KMS-11 (cell line): ENCODE measurements around the gene CALN1.
A peak's percentile ranks its signal among the peaks of the same experiment; 100 is the strongest.

Source experiments
- H2AFZ ChIP-seq: fragments of 200-600 bp; sonication (generic); 2 replicates; pipeline ENCODE4 v1.6.1; 2016; ENCODE audit warnings: antibody characterized with exemption, mixed run types, low read depth
- H3K27ac ChIP-seq: fragments of 200-600 bp; sonication (generic); 2 replicates; pipeline ENCODE4 v1.6.1; 2016; ENCODE audit warnings: mild to moderate bottlenecking, mixed run types
- H3K27me3 ChIP-seq: fragments of 200-600 bp; sonication (generic); 2 replicates; pipeline ENCODE4 v1.6.1; 2017; ENCODE audit warnings: mild to moderate bottlenecking, low read depth, mixed run types, moderate library complexity; ENCODE audit not compliant: insufficient read depth
- H3K36me3 ChIP-seq: fragments of 200-600 bp; sonication (generic); 2 replicates; pipeline ENCODE4 v1.6.1; 2017; ENCODE audit warnings: mild to moderate bottlenecking, mixed run types; ENCODE audit not compliant: insufficient read depth
- H3K4me1 ChIP-seq: fragments of 200-600 bp; sonication (generic); 2 replicates; pipeline ENCODE4 v1.6.1; 2016; ENCODE audit warnings: mild to moderate bottlenecking, low read depth, mixed run types; ENCODE audit not compliant: poor library complexity, severe bottlenecking
- H3K4me2 ChIP-seq: fragments of 200-600 bp; sonication (generic); 2 replicates; pipeline ENCODE4 v1.7.0; 2016; ENCODE audit warnings: mild to moderate bottlenecking, mixed run types
- H3K4me3 ChIP-seq: fragments of 200-600 bp; sonication (generic); IDR thresholded peaks from 2 replicates; pipeline ENCODE4 v1.6.1; 2017; ENCODE audit warnings: low read depth, low read length, mixed read lengths; ENCODE audit not compliant: insufficient read depth
- H3K79me2 ChIP-seq: fragments of 200-600 bp; sonication (generic); 2 replicates; pipeline ENCODE4 v1.6.1; 2016; ENCODE audit warnings: low read depth, mixed run types; ENCODE audit not compliant: insufficient read depth
- H3K9ac ChIP-seq: fragments of 200-600 bp; sonication (generic); 2 replicates; pipeline ENCODE4 v1.6.1; 2016; ENCODE audit warnings: mild to moderate bottlenecking, mixed run types
- H4K20me1 ChIP-seq: fragments of 200-600 bp; sonication (generic); 2 replicates; pipeline ENCODE4 v1.6.1; 2016; ENCODE audit warnings: mild to moderate bottlenecking, mixed run types; ENCODE audit not compliant: insufficient read depth
- TF ChIP-seq, protein P1 (sequence below): fragments of 200-600 bp; sonication (generic); conservative IDR thresholded peaks from 2 replicates; pipeline ENCODE4 v1.6.1; 2017; ENCODE audit warnings: low read depth, mild to moderate bottlenecking, antibody characterized with exemption, low read length, moderate library complexity, mixed read lengths

The CALN1 gene

DNA sequence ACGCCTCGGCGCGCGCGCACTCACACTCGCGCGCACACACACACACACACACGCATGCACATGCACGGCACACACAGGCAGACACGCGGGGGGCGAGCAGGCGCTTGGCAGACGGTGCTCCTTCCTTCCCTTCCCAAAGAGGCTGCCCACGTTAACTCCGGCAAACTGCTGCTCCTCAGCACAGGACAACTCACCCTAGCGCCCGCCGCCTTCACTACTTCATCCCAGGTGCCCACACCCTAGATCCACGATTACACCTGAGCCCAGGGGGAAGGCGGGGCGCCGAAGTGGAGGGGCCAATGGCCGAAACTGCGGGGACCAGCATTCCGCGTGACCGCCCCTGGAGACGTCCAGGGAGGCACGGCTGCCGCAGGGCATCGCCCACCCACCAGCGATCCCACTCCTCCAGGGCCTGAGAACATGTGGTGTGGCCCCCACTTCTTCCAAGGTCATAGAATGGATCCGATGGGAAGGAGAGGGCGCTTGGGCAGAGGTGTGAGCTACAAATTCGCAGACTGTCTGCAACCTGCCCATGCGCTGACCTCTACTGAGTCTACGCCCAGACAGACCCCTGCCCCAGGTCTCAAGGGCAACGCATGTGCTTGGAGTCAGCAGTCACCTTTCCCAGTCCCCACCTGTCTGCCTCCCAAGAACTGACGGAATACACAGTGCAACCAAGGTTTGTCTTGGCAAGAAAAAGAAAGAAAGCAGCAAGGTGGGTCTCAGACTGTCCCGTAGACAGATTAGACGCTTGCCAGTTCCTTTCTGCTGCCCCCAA is 74.6 kb downstream of the CALN1 start:
- Histone ChIP-seq H3K4me2 (no peak overlapping the region), H3K4me3 (no peak overlapping the region), H3K79me2 (no peaks in the 10 kb centered on the region), H3K27me3 (no peaks in the 10 kb centered on the region), H4K20me1 (no peaks in the 10 kb centered on the region), H3K4me1 (no peaks in the 10 kb centered on the region), H3K36me3 (no peaks in the 10 kb centered on the region), H2AFZ (peak overlapping the region; percentile 18; the same call in 1 of the 2 replicates), H3K9ac (no peak overlapping the region), H3K27ac (no peak overlapping the region)
- TF ChIP-seq, protein P1, sequence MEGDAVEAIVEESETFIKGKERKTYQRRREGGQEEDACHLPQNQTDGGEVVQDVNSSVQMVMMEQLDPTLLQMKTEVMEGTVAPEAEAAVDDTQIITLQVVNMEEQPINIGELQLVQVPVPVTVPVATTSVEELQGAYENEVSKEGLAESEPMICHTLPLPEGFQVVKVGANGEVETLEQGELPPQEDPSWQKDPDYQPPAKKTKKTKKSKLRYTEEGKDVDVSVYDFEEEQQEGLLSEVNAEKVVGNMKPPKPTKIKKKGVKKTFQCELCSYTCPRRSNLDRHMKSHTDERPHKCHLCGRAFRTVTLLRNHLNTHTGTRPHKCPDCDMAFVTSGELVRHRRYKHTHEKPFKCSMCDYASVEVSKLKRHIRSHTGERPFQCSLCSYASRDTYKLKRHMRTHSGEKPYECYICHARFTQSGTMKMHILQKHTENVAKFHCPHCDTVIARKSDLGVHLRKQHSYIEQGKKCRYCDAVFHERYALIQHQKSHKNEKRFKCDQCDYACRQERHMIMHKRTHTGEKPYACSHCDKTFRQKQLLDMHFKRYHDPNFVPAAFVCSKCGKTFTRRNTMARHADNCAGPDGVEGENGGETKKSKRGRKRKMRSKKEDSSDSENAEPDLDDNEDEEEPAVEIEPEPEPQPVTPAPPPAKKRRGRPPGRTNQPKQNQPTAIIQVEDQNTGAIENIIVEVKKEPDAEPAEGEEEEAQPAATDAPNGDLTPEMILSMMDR = no peak

DNA sequence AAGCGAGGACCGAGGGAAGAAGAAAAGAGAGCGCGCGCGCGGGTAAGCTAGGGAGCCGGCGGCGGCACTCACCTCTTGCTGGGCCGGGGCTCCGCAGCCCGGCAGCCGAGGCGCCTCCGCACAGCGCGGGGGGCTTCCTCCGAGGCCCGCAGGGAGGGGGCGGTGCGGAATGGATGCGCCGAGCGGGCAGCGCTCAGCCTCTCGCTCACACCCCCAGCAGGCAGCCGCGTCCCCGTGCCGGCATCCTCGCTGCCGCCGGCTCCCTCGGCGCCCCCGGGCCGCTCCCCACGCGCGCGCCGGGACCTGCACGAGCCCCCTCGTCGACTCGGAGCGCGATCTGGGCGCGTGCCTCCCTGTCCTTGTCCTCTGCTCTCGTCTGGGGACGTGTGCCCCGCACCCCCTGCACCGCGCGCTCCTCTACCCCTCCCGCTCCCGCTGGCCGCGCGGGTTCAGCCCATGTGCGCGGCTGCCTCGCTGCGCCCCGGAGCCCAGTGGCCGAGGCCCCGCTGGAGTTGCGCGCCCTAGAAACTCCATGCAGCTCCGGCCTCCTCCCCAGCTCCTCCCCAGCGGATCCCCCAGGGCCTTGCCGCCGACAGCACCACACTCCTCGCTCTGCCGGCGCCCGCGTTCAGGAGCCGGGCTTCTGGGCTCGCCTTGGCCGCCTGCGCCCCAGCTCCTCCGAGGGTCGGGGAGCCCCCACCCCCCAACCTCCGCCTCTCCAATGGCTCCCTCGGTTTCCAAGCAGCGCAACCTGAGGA is 75.3 kb downstream of the CALN1 start:
- H3K27ac ChIP-seq = no peak overlapping the region
- no peak overlapping the region for H3K4me3 ChIP-seq
- H3K4me1 ChIP-seq = no peaks in the 10 kb centered on the region
- no peaks in the 10 kb centered on the region for H3K27me3 ChIP-seq
- peak overlapping the region; percentile 18; the same call in 1 of the 2 replicates for H2AFZ ChIP-seq
- TF ChIP-seq, protein P1 = no peak
- no peak overlapping the region for H3K9ac ChIP-seq
- no peak overlapping the region for H3K4me2 ChIP-seq
- H3K36me3 ChIP-seq = no peaks in the 10 kb centered on the region
- no peaks in the 10 kb centered on the region for H4K20me1 ChIP-seq
- no peaks in the 10 kb centered on the region for H3K79me2 ChIP-seq

DNA sequence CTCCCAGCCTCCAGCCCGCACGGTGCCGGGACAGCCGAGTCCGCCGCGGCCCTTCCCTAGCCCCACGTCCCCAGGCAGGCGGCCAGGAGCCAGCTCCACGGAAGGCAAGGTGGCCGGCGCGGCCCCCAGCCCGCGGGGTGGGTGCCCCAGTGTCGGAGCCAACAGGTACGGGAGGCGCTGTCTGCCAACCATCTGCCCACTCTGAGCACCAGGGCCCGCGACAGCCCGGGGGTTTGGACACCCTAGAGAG is 75.8 kb downstream of the CALN1 start:
- Histone ChIP-seq H3K27ac (no peak overlapping the region), H3K79me2 (no peaks in the 10 kb centered on the region), H3K4me1 (no peaks in the 10 kb centered on the region), H3K9ac (no peak overlapping the region), H3K4me2 (no peak overlapping the region), H2AFZ (no peak overlapping the region), H3K27me3 (no peaks in the 10 kb centered on the region), H4K20me1 (no peaks in the 10 kb centered on the region), H3K4me3 (no peak overlapping the region), H3K36me3 (no peaks in the 10 kb centered on the region)
- TF ChIP-seq, protein P1 = no peak

DNA sequence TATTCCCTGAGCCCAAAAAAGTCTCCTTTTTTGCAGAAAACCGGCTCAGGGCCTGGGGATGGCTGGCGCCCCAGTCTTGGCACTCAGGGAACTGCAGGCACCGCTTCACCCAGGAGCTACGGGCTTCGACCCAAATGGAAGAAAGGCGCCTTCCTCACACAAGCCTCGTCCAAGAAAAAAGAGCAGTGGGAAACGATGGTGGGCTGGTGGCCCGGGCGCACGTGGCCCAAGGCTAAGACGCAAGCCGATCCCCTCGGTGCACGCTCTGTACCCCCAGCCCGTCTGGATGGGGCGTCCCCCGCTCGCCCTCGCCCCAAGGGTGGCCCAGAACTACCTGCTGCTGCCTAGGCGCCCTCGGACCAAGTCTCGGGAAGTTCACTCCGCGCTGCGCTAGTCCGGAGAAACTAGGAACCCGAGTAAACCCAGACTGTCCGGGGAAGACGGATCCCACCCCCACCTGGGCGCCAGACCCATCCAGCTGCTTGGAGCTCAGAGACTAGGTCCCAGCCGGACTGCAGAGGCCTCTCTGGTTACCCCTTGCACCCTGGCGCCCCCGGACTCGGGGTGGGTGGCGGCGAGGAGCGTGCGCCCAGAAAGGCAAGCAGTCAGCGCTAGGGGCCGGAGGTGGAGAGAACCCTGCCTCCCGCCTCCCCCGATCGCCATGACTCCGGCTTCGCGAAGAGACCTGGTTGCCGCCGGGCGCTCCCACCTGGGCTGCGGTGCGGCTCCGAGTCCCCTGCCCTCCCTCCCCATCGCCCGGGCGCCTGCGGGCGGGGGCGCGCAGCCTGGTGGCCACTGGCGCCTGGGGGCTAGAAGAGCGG is 76.4 kb downstream of the CALN1 start:
- H3K9ac ChIP-seq = no peak overlapping the region
- H3K36me3 ChIP-seq = no peaks in the 10 kb centered on the region
- H4K20me1 ChIP-seq = no peaks in the 10 kb centered on the region
- no peaks in the 10 kb centered on the region for H3K4me1 ChIP-seq
- H3K4me2 ChIP-seq = no peak overlapping the region
- H3K79me2 ChIP-seq = no peaks in the 10 kb centered on the region
- TF ChIP-seq, protein P1 = no peak
- H3K4me3 ChIP-seq = no peak overlapping the region
- no peaks in the 10 kb centered on the region for H3K27me3 ChIP-seq
- H2AFZ ChIP-seq = no peak overlapping the region
- H3K27ac ChIP-seq = no peak overlapping the region
